Stimulated activated CD4-positive, alpha-beta T cell treated with anti-CD3 and anti-CD28 coated beads, TNF-alpha, amount 100 ng/mL, for 24 hours (primary cell): ENCODE results near the gene KRT37.
"Not testable (repeated sequence)": the region's sequence is repeated elsewhere in the genome, so short reads cannot be mapped to it uniquely, and the experiment has no call there.

Source experiments
- DNase-seq, 3 experiments: peaks; one replicate each; pipeline ENCODE4 v3.0.0-alpha.2; 2020; ENCODE audit warnings: low read depth in 3 of 3

Gene KRT37

DNA sequence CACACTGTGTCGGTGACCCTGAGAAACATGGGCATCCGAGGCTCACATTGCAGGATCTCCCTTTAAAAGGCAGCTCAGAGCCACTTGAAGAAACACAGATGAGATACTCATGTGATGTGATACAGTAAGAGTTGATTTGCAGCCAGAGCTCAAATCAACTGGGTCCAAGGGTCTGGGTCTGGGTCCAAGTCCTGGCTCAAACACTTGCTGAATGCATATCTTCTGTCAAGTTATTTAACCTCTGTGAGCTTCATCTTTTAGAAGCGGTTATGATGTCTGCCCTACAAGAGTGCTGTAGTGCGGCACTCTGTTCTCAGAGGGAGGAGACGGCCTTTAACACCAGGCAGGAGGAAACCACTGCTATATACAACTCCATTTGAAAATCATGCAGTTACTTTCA is 10.0 kb upstream of the KRT37 start:
- DNase-seq = no peak

DNA sequence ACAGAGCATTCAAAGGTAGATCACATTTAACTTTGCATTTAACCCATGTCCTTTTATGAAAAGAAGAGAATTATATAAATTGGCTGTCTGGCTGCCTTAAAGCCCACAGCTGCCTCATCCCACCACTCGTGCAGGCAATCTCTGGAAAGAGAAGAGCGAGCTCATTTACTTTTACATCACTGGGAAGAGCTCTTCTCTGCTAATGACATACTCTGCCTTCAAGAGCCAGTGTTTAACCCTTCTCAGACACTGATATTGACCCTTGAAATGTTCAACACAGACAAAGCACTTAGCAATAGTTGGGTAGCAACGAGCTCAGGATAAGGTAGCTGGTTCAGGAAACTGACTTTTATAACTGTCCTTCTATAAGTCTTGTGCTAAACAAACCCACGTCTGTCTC is 9.6 kb upstream of the KRT37 start:
- DNase-seq = no peak

DNA sequence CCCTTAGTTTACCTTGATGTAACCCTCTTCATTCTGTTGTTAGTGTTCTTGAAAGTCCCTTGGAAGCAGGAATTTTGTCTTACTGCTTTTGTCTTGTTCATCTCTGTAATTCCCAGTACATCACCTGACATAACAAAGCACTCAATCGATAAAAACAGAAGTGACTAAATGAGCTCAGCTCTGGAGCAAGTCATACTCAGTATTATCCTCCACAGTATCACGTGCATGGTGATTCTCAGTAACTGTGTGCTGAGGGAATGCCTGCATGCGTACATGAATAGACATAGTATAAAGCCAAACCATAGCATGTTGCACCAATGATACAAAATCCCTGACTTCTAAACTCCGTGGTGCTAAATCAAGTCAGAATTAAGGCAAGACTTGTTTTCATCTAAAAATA is 9.2 kb upstream of the KRT37 start:
- no peak for DNase-seq

GRCh38 chr17:41430376-41430775 is 6.0 kb upstream of the KRT37 start:
- not testable (repeated sequence) for DNase-seq

- DNase-seq = no peak
Measured at GRCh38 chr17:41429667-41430066, 5.3 kb upstream of the KRT37 start.

GRCh38 chr17:41428591-41429291 is 4.4 kb upstream of the KRT37 start:
- DNase-seq = no peak

DNA sequence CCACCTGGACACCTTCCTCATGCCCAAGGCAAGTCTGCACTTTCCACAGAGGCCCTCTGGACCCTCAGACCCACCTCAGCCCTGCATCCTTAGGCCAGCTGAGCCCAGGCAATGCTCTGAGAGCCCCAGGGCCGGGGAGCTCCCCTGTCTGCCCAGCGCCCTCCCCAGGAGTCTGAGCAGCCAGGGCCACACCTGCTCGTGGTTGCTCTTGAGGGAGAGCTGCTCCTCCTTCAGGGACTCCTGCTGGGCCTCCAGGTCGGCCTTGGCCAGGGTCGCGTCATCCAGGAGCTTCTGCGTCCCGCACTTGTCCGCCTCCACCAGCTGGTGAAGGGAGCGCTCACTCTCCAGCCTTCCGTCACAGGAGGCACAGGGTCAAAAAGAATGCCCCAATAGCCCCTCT is 1.8 kb downstream of the KRT37 start:
- not testable (repeated sequence) for DNase-seq

- DNase-seq = no peak
Measured at GRCh38 chr17:41421617-41422016, 2.8 kb downstream of the KRT37 start.

- no peak for DNase-seq
Measured at GRCh38 chr17:41421116-41421515, 3.3 kb downstream of the KRT37 start.

GRCh38 chr17:41420134-41420533 is 4.3 kb downstream of the KRT37 start:
- no peak for DNase-seq

- no peak for DNase-seq
Measured at GRCh38 chr17:41419716-41420115, 4.7 kb downstream of the KRT37 start.

- no peak for DNase-seq
Measured at GRCh38 chr17:41418116-41418860, 6.1 kb downstream of the KRT37 start.

DNA sequence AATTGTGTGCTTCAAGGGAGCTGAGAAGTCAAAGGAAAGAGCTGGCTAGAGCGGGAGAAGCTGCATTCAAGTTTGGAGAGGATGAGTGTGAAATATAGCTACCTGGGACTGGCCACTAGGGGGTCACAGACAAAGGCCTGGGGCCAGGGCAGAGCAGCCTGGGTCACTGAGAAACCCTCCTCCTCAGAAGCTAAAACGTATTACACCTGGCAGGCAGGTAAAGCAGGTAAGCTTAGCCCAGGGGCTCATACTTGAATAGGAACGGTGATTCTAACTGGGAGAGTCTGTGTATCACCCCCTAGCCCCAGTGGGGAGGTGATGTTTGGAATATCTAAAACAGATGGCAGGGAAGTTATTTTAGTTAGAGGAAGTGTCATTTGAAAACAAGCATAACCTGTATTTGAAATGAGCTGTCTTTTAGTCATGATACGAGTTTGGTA is 6.8 kb downstream of the KRT37 start:
- DNase-seq = no peak

DNA sequence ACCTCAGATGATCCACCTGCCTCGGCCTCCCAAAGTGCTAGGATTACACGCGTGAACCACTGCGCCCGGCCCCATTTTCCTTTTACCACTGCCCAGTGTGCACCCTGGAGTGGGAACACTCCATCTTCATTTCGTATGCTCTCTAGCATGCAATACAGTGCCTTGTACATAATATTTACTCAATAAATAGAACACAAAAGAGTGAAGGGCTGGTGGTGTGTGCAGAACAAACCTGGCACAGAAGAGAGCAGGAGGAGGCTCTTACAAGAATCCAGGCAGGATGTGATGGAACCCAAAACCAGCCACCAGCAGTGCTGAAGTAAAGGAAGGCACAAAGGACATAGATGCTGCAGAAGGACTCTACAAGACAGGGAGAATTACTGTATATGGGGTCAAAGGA is 7.3 kb downstream of the KRT37 start:
- no peak for DNase-seq

GRCh38 chr17:41416479-41416878 is 7.9 kb downstream of the KRT37 start:
- no peak for DNase-seq

GRCh38 chr17:41415833-41416335 is 8.5 kb downstream of the KRT37 start:
- no peak for DNase-seq

- no peak for DNase-seq
Measured at GRCh38 chr17:41415411-41415810, 9.0 kb downstream of the KRT37 start.

DNA sequence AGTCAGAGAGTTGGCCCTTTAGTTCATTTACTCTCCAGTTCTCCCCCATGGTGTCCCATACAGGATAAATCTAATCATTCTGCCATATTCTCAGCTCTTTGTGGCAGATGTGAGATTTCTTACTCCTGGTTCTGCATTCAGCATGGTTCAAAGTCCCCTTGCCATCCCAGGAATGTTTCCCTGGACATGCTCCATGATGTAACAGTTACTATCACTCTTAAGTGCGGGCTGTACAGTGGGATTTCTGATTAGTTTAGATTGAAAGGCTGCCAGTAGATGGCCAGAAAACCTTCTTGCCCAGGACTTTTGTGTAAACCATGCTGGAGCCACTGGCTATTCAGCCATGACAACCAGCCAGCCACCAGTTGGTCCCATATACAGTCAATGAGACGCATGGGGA is 10.4 kb downstream of the KRT37 start:
- no peak for DNase-seq

- DNase-seq = no peak
Measured at GRCh38 chr17:41413353-41413957, 10.9 kb downstream of the KRT37 start.

DNA sequence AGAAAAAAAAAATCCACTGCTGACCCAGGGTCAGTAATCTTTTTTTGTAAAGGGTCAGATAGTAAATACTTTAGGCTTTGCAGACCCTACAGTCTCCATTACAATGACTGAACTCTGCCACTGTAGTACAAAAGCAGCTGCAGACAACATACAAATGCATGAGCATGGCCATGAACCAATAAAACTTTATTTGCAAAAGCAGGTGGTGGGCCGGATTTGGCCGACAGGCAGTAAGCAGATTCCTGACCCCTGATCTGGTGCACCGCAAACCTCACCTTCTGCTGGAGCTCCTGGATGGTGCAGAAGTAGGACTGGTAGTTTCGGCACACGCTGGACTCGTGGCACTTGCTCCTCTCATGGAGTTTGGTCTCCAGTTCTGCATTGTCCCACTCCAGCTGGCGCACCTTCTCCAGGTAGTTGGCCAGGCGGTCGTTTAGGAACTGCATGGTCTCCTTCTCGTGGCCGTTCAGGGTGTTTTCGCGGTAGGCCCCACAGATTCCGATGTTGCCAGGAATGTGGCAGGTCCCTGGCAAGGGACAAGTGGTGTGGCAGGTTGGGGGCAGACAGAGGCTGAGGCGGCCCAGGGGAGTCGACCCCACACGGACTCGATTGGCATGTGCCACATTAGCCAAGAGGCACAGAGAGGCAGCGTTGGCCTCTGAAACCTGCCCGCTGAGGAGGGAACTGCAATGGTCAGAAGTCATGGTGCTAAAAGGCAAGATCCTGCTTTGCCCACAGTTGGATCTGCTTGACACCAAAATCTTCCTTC is 13.1 kb downstream of the KRT37 start:
- DNase-seq = no peak

- no peak for DNase-seq
Measured at GRCh38 chr17:41407226-41407625, 17.2 kb downstream of the KRT37 start.

GRCh38 chr17:41406205-41406604 is 18.2 kb downstream of the KRT37 start:
- no peak for DNase-seq
